Cardiac muscle cell (in vitro differentiated cells and primary cell): ENCODE results near the gene ZNF577. TPM values are rescaled to one million over a fixed set of nuclear protein-coding genes. Genes with fewer than 3 reads are reported as not detected.
"Not testable (repeated sequence)": the region's sequence is repeated elsewhere in the genome, so short reads cannot be mapped to it uniquely, and the experiment has no call there.

Experiments used
- DNase-seq, 2 donors: peaks; one replicate each; pipeline versions ENCODE4 v3.0.0 to v3.0.0-alpha.2; 2010 to 2017; ENCODE audit warnings: low read depth in 1 of 2, low spot score in 1 of 2
- H3K27ac ChIP-seq: fragments of 200-600 bp; sonication (generic); 2 replicates; pipeline ENCODE4 v1.5.1; 2016
- H3K27me3 ChIP-seq: fragments of 200-600 bp; sonication (generic); 2 replicates; pipeline ENCODE4 v1.6.0; 2016; ENCODE audit warnings: control low read depth
- H3K36me3 ChIP-seq: fragments of 200-600 bp; sonication (generic); 2 replicates; pipeline ENCODE4 v1.5.1; 2016; ENCODE audit warnings: control low read depth
- H3K4me1 ChIP-seq: fragments of 200-600 bp; sonication (generic); 2 replicates; pipeline ENCODE4 v1.8.1; 2017; ENCODE audit warnings: low read depth, mild to moderate bottlenecking, mixed run types
- H3K4me3 ChIP-seq: fragments of 200-600 bp; sonication (generic); 2 replicates; pipeline ENCODE4 v1.5.1; 2016; ENCODE audit warnings: mild to moderate bottlenecking
- H3K9me3 ChIP-seq: fragments of 200-600 bp; sonication (generic); 2 replicates; pipeline ENCODE4 v1.5.1; 2017; ENCODE audit warnings: low read depth, mild to moderate bottlenecking, control low read depth
- polyA plus RNA-seq: library from polyadenylated mRNA; unstranded; fragments of >200 nt; fragmentation: Nextera tagmentation; extraction: Ambion mirVana; gene quantifications from 2 replicates; pipeline ENCODE4 v1.2.1, GENCODE V29; 2016
- total RNA-seq: library from RNA; depleted of rRNA; stranded (reverse); fragments of >200 nt; gene quantifications from 2 replicates; pipeline ENCODE4 v1.2.3, GENCODE V29; 2016
- TF ChIP-seq, protein P1 (sequence below): IDR thresholded peaks from 2 replicates; pipeline ENCODE4 v1.5.1; 2012; ENCODE audit warnings: low read depth, mild to moderate bottlenecking, low read length

ZNF577 gene
- total and polyA plus RNA-seq, 2 experiments from 2014 or later = 31.6 to 39.0 TPM

DNA sequence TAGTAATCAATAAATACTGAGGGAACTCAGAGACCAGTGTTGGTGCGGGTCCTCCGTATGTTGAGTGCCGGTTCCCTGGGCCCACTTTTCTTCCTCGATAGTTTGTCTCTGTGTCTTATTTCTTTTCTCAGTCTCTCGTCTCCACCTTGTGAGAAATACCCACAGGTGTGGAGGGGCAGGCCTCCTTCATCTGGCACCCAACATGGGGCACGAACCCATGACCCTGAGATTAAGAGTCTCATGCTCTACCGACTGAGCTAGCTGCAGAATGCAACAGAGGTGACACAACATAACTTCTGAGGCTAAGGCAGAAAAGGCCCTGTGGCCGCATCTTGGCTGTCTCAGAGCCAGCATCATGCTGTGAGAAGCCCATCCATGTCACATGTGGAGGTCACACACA lies 34.2 kb upstream of the ZNF577 start:
- Histone ChIP-seq H3K9me3 (peaks cover 4% of the 10 kb centered on the region), H3K4me3 (no peak overlapping the region), H3K36me3 (no peaks in the 10 kb centered on the region), H3K27me3 (no peaks in the 10 kb centered on the region), H3K27ac (no peak overlapping the region), H3K4me1 (no peaks in the 10 kb centered on the region)
- DNase-seq = no peak
- TF ChIP-seq, protein P1, sequence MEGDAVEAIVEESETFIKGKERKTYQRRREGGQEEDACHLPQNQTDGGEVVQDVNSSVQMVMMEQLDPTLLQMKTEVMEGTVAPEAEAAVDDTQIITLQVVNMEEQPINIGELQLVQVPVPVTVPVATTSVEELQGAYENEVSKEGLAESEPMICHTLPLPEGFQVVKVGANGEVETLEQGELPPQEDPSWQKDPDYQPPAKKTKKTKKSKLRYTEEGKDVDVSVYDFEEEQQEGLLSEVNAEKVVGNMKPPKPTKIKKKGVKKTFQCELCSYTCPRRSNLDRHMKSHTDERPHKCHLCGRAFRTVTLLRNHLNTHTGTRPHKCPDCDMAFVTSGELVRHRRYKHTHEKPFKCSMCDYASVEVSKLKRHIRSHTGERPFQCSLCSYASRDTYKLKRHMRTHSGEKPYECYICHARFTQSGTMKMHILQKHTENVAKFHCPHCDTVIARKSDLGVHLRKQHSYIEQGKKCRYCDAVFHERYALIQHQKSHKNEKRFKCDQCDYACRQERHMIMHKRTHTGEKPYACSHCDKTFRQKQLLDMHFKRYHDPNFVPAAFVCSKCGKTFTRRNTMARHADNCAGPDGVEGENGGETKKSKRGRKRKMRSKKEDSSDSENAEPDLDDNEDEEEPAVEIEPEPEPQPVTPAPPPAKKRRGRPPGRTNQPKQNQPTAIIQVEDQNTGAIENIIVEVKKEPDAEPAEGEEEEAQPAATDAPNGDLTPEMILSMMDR = no peak

DNA sequence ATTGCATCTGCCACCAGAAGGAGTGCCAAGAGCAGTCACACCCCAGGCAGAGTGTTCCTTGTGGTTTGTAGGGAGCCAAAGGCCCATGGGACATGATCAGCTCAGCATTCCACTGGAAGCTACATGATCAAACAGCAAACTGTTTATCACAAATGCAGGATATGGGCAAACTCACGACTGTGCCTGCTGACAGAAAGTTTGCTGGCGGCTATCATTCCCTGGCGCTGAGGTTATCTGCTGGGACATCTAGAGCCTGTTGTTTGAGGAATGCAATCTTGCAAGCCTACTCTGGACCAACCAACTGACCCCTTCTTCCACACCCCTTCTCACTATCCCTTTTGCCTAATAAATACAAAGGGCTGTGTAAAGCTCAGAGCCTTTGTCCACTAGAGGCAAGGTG lies 31.9 kb upstream of the ZNF577 start:
- H3K4me3 ChIP-seq = no peak overlapping the region
- H3K4me1 ChIP-seq = no peaks in the 10 kb centered on the region
- H3K27me3 ChIP-seq = no peaks in the 10 kb centered on the region
- DNase-seq = no peak
- TF ChIP-seq, protein P1 = no peak
- H3K36me3 ChIP-seq = no peaks in the 10 kb centered on the region
- H3K9me3 ChIP-seq = peaks cover 4% of the 10 kb centered on the region
- no peak overlapping the region for H3K27ac ChIP-seq

DNA sequence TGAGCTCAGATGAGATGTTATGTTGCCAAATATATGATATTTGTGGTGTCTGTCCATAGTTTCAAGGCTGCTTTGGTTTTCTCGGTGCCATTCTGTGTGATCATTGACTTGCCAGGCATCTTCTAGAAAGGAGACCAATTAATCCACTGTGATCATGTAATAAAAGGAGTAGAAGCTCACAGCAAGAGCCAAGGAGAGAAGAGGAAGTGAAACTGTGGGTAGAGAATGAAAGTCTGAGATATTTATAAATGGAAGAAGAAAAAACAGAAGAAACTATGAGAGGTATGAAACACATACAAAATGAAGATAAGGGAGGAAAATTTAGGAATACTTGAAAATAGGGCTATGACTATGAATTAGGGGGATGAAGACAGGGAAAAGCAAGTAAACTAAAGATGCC lies 28.4 kb upstream of the ZNF577 start:
- H3K27ac ChIP-seq = no peak overlapping the region
- TF ChIP-seq, protein P1 = no peak
- no peaks in the 10 kb centered on the region for H3K9me3 ChIP-seq
- H3K27me3 ChIP-seq = no peaks in the 10 kb centered on the region
- H3K4me3 ChIP-seq = no peak overlapping the region
- H3K4me1 ChIP-seq = no peaks in the 10 kb centered on the region
- no peak for DNase-seq
- H3K36me3 ChIP-seq = no peaks in the 10 kb centered on the region

DNA sequence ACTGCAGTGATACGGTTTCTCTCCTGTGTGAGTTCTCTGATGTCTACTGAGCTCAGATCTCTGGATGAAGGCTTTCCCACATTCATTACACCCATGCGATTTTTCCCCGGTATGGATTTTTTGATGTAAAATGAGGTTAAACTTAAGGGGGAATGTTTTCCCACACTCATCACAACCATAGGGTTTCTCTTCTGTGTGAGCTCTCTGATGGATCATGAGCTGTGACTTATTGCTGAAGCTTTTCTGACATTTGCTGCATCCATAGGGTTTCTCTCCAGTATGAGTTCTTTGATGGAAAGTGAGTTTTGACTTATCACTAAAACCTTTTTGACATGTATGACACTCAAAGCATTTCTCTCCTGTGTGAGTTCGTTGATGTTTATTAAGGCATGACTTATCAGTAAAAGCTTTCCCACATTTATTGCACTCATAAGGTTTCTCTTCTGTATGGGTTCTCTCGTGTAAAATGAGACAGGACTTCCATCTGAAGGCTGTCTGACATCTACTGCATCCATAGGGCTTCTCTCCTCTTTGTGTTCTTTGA lies 27.6 kb upstream of the ZNF577 start:
- no peaks in the 10 kb centered on the region for H3K36me3 ChIP-seq
- no peaks in the 10 kb centered on the region for H3K9me3 ChIP-seq

DNA sequence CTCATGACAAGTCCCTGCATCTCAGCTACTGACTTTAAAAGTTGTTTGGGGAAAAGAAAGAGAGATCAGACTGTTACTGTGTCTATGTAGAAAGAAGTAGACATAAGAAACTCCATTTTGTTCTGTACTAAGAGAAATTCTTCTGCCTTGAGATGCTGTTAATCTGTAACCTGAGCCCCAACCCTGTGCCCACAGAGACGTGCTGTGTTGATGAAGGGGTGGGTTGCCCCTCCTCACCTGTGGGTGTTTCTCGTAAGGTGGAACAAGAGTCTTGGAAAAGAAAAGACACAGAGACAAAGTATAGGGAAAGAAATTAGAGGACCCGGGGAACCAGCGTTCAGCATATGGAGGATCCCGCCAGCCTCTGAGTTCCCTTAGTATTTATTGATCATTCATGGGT lies 20.2 kb upstream of the ZNF577 start:
- not testable (repeated sequence) for H3K4me1 ChIP-seq, DNase-seq, H3K4me3 ChIP-seq, H3K9me3 ChIP-seq, H3K36me3 ChIP-seq, H3K27ac ChIP-seq, H3K27me3 ChIP-seq

More for the DNA sequence above, 27.6 kb upstream of the ZNF577 start:
- Histone ChIP-seq H3K4me3 (no peak overlapping the region), H3K27ac (no peak overlapping the region), H3K27me3 (no peaks in the 10 kb centered on the region), H3K4me1 (no peaks in the 10 kb centered on the region)
- TF ChIP-seq, protein P1 = no peak
- DNase-seq = no peak

DNA sequence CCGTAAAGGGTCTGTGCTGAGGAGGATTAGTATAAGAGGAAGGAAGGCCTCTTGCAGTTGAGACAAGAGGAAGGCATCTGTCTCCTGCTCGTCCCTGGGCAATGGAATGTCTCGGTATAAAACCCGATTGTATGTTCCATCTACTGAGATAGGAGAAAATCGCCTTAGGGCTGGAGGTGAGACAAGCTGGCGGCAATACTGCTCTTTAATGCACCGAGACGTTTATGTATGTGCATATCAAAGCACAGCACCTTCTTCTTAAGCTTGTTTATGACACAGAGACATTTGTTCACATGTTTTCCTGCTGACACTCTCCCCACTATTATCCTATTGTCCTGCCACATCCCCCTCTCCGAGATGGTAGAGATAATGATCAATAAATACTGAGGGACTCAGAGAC lies 18.4 kb upstream of the ZNF577 start:
- not testable (repeated sequence) for H3K4me1 ChIP-seq, DNase-seq, H3K27me3 ChIP-seq, H3K27ac ChIP-seq, H3K36me3 ChIP-seq, H3K4me3 ChIP-seq, H3K9me3 ChIP-seq

DNA sequence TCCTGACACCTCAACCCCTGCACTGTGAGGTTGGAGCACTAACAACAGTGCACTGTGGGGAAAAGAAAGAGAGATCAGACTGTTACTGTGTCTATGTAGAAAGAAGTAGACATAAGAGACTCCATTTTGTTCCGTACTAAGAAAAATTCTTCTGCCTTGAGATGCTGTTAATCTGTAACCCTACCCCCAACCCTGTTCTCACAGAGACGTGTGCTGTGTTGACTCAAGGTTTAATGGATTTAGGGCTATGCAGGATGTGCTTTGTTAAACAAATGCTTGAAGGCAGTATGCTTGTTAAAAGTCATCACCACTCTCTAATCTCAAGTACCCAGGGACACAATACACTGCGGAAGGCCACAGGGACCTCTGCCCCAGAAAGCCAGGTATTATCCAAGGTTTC lies 17.9 kb upstream of the ZNF577 start:
- not testable (repeated sequence) for H3K36me3 ChIP-seq, H3K4me3 ChIP-seq, DNase-seq, H3K27me3 ChIP-seq, H3K9me3 ChIP-seq, H3K4me1 ChIP-seq, H3K27ac ChIP-seq
